Renal cortex interstitium (tissue), 11 donors: ENCODE measurements around the gene FIGN. TPM values are rescaled to one million over a fixed set of nuclear protein-coding genes. Genes with fewer than 3 reads are reported as not detected.

ENCODE experiments used
- DNase-seq, 11 donors: peaks; one replicate each; pipeline ENCODE4 v3.0.0-alpha.2; 2013; ENCODE audit warnings: low read depth in 9 of 11, low spot score in 4 of 11; ENCODE audit errors: extremely low read depth in 1 of 11
- polyA plus RNA-seq, 3 donors: library from polyadenylated mRNA; unstranded; fragments of 120-200 nt; gene quantifications; one replicate each; pipeline ENCODE4 v1.2.1, GENCODE V29; 2013; ENCODE audit not compliant: insufficient read length in 3 of 3

Gene FIGN
- polyA plus RNA-seq, 3 donors = 9.7 to 12.2 (median 10.4) TPM

- DNase-seq = no peak
These were observed 133.6 kb downstream of the FIGN start for GRCh38 chr2:163602196-163602595.

DNA sequence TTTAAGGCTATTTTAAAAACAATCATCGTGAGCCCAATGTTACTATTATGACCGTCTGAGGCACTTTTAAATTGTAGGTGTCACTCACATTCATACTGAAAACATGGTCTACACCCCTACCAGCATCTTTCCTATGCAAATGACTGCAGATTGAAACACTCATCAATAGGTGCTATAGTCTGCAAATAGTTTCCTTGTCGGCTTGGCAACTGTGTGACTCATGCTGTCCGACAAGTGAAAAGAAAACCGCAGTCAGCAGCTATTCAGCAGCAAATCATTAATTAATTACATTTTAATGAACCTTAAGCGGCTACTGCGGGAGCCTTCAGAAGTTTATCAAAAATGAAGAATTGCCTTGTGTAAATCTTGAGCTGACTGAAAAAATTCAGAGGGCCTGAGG, 134.4 kb downstream of the FIGN start:
- DNase-seq = no peak

DNA sequence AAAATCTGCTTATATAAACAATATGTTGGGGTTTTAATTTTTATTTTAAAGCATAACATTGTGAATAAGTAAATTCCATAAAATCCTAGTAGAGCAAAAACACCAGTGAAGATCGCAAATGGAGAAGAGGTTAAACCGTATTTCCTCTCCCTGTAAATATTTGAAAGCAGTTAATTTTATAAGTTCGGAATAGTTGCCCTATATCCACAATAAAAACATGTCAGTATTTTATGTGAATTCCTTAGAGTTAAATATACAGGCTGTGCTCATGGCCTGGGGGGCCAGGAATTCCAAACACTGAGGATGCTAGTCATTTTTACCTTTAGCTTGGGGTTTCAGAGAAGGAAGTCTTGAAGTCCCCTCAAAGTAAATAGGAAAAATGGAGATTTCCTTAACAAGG, 135.0 kb downstream of the FIGN start:
- DNase-seq = peak in 1 of 11 donors; percentile 12

GRCh38 chr2:163595028-163595427, 140.8 kb downstream of the FIGN start:
- no peak for DNase-seq

GRCh38 chr2:163594497-163594896, 141.3 kb downstream of the FIGN start:
- DNase-seq = no peak

DNA sequence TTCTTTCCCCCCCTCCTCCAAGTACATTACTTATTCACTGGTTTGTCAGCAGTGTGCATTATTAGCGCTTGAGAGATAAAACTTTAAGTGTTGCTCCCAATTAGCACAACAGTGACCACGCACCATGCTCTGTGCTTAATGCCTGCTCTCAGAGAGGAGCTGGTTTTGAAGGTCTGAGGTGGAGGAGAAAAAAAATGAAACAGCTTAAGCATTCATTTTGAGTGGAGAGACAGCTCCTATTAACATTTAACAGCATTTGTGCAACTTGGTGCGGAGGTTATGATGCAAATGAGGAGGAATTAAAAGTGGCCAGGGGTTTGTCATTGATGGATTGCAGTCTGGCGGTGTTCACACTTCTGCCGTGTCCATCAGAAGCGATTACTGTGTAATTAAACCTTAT, 141.8 kb downstream of the FIGN start:
- no peak for DNase-seq

GRCh38 chr2:163592954-163593622, 142.7 kb downstream of the FIGN start:
- no peak for DNase-seq

- DNase-seq = no peak
These were observed 144.3 kb downstream of the FIGN start for GRCh38 chr2:163591461-163591860.

DNA sequence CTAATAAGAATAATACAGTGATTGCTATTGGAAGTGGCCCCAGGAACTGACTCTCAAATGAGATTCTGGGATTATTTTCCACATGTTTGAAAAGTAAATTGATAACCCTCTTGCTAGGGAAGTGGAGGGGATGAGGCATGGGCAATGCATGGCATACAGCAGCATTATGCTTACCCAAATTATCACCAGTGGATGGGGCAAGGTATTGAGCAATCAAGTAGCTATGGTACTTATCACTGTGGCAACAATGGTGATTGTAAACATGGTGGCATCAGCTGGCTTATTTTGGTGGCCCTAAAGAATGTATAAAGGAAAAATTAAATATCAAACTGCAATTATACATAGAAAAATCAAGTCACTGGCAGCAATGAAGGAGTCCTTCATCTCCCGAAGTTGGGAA, 155.1 kb downstream of the FIGN start:
- DNase-seq = no peak

- no peak for DNase-seq
These were observed 161.5 kb downstream of the FIGN start for GRCh38 chr2:163574309-163574708.

- no peak for DNase-seq
These were observed 162.2 kb downstream of the FIGN start for GRCh38 chr2:163573652-163574051.

- DNase-seq = no peak
These were observed 163.0 kb downstream of the FIGN start for GRCh38 chr2:163572850-163573249.

DNA sequence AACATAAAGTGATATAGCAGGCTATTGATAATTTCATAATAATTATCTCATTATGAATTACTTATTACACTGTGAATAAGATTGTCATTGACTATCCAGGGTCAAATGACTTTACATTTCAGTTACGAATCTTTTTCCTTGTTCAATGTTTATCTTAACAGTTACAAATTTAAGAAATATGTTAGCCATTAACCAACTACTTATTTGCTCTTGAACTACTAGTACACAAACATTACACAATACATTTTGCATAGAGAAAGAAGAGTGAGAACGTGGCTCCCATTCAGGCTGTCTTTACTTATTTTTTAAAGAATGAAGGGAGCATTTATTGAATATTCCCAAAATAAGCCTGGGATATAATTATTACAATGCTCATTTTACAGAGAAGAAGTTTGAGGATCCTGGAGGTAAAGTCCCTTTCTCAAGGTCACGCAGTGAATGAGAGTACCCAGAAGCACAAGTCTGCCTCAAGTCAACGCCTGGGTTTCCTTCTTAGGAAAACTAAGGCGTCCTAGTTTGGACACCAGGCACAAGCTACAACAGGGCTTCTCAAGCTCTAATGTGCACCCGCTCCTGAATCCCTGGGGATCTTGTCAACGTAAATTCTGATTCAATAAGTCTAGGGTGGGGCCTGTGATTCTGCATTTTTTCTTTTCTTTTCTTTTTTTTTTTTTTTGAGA, 164.2 kb downstream of the FIGN start:
- DNase-seq = no peak

- DNase-seq = no peak
These were observed 165.4 kb downstream of the FIGN start for GRCh38 chr2:163570391-163570790.

DNA sequence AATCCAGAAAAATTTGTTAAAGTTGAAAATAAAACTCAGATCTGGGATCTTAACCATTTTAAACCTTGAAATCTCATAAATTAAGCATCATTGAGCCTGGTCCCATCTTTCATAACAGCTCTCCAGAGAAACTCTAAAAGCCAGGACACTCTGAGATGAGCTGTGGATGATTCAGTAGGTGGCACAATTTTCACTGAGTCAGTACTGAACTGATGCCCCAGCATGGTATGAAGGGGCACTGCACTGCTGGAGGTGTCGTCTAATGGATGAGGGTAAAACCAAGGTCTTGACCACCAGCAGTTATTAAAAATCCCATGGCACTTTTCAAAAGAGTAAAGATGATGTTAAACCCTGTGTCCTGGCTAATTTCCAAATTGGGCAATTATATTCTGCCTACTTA, 170.6 kb downstream of the FIGN start:
- no peak for DNase-seq

DNA sequence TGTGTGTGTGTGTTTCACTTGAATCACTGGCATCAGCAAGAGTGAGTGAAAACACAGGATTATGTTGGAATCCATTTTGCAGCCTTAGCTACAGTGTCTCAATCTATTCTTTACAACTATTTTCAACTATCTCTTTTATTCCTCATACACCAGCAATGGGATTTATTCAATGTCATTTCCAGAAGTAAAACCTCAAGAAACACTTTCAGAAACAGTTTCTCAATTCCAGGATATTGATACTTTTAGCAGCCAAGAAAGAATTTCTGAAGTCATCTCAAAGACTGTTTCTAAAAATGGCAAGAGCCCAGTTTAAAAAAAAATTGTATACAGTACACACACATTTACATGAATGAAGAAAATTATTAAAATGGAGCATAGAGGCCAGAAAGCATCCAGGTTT, 171.6 kb downstream of the FIGN start:
- no peak for DNase-seq

- DNase-seq = no peak
These were observed 172.5 kb downstream of the FIGN start for GRCh38 chr2:163563336-163563735.

DNA sequence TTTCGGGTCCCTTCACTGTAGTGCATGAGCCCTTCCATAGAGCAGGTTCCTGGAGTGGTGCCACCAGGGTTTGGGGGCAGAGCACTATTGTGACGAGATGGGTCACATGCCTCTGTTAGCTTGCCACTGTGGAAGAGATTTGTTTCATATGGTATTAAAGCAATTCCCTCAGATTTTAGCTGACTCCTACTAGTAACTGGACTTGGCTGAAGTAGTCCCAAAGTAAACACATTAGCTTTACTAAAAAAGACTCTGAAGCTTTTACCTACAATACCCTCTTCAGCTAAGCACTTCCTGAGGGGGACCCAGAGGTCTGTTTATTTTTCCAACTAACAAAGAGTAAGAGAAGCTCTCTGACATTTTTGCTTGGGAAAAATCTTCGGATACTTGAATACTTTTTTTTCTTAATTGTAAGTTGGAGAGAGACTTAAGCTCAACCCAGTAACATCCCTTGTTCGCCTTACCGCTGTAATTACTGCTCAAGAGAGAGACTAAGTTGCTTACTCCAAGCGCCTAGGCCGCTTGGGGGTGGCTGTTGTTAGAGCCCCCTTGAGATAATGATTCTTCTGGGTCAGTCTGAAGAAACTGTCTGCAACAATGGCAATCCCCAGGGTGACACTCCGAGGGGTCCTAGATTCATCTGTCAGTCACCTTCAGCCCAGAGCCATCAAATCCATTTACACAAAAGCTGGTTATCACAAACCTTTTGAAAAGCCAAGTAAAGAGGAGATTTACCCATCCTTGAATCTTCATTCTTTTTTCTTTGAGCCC, 177.4 kb downstream of the FIGN start:
- DNase-seq = no peak

DNA sequence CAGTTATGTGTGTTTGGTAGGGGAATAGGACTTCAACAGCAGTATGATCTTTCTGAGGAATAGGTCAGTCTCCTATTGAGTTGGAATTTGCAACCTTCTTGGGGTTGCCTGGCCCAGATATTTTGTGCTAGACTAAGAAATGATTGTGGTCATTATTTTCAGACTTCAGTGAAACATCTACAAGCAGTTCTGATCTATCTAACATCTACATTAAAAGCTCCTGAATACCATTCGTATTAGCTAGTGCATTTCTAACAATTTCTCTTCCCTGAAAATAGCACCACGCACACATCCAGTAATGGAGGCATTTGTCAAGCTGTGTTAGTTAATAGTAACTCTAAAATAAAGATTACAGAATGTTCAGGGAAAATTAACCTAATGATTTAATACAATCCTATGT, 179.3 kb downstream of the FIGN start:
- DNase-seq = no peak

DNA sequence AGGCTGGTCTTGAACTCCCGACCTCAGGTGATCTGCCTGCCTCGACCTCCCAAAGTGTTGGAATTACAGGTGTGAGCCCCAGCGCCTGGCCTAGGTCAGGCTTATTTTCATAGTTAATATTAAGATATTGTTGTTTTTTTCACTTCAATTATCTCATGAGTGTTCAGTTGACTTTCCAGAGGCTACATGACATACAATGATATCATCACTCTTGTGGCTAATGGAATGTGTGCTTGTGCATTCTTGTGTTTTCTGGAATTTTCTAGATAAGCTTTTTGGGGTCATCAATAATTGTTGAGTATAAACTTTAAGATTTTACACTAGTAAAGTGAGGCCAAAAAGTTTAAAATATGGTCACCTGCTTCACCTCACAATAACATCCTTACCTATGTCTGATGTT, 180.9 kb downstream of the FIGN start:
- no peak for DNase-seq
